Measurements from ENCODE around the gene RGS2. TPM values are rescaled to one million over a fixed set of nuclear protein-coding genes. Genes with fewer than 3 reads are reported as not detected.

The RGS2 gene, protein sequence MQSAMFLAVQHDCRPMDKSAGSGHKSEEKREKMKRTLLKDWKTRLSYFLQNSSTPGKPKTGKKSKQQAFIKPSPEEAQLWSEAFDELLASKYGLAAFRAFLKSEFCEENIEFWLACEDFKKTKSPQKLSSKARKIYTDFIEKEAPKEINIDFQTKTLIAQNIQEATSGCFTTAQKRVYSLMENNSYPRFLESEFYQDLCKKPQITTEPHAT
- 34.7 and 63.0 TPM in 2 replicates for total RNA-seq

GRCh38 chr1:192808518-192809306 is at the start of gene RGS2:
Gene RGS2, plus strand, starts transcription at chr1:192809039. Its CDS starts 33 bp downstream, at chr1:192809072.

Other genes starting within 250 kb of the RGS2 start
- not detected in 2 replicates for gene RGS1, start 233.3 kb upstream of the RGS2 start, total RNA-seq
- gene RGS13, start 172.9 kb upstream of the RGS2 start, total RNA-seq: not detected in 2 replicates